ENCODE measurements around the gene ZMIZ1. TPM values are rescaled to one million over a fixed set of nuclear protein-coding genes. Genes with fewer than 3 reads are reported as not detected.

Gene ZMIZ1
- total RNA-seq, 5 donors from 2014 or later (not counting 1 experiment from before 2014, with no cell fraction given): 16.8 to 27.1 (median 21.2) TPM

- ChIA-PET CTCF (no interaction called here), POLR2A (interaction anchor here in 1 of 2 donors (0.6 kb wide), 1 partner anchor 174 kb away, joined by 4 read pairs; no protein-coding TSS in a partner anchor)
- Histone ChIP-seq H3K36me3 (ENCODE audit: control insufficient read depth in 2 of 2, extremely low read depth in 1 of 2, insufficient read depth in 1 of 2, low read length in 1 of 2) (no peaks in the 10 kb centered on the region), H3K27me3 (replicated peaks in 1 of 2; ENCODE audit: control insufficient read depth in 2 of 2, extremely low read depth in 1 of 2, insufficient read depth in 2 of 2, low read length in 1 of 2) (no peaks in the 10 kb centered on the region), H3K9me3 (no peaks in the 10 kb centered on the region), H3K4me3 (ENCODE audit: control insufficient read depth in 1 of 2, extremely low read depth in 1 of 2, low read length in 1 of 2) (no peak overlapping the region), H3K4me1 (ENCODE audit: control insufficient read depth in 1 of 2, extremely low read depth in 1 of 2, insufficient read depth in 2 of 2, low read length in 2 of 2) (peaks cover 7 to 45% of the 10 kb centered on the region in 2 experiments), H3K27ac (ENCODE audit: low read length) (no peak overlapping the region)
- DNase-seq: no peak
- H3K9me3 Mint-ChIP-seq: no peaks in the 10 kb centered on the region
- H3K4me3 Mint-ChIP-seq: no peak overlapping the region
- peaks cover 2% of the 10 kb centered on the region for H3K36me3 Mint-ChIP-seq
- no peak for ATAC-seq (replicated peaks in 1 of 4)
- no peaks in the 10 kb centered on the region for H3K27me3 Mint-ChIP-seq
- 60% methylated on average over 2 of the region's 2 CpGs for WGBS (ENCODE audit: insufficient coverage)
- peaks cover 59 to 80% (median 71%) of the 10 kb centered on the region in 3 donors for H3K4me1 Mint-ChIP-seq
- H3K27ac Mint-ChIP-seq: no peak overlapping the region
Measured at GRCh38 chr10:79099898-79100448, 31.2 kb downstream of the ZMIZ1 start.

GRCh38 chr10:79100771-79101170, 32.0 kb downstream of the ZMIZ1 start:
- H3K9me3 Mint-ChIP-seq: no peaks in the 10 kb centered on the region
- Histone ChIP-seq H3K4me1 (ENCODE audit: control insufficient read depth in 1 of 2, extremely low read depth in 1 of 2, insufficient read depth in 2 of 2, low read length in 2 of 2) (peaks cover 7 to 50% of the 10 kb centered on the region in 2 experiments), H3K36me3 (ENCODE audit: control insufficient read depth in 2 of 2, extremely low read depth in 1 of 2, insufficient read depth in 1 of 2, low read length in 1 of 2) (no peaks in the 10 kb centered on the region), H3K27me3 (replicated peaks in 1 of 2; ENCODE audit: control insufficient read depth in 2 of 2, extremely low read depth in 1 of 2, insufficient read depth in 2 of 2, low read length in 1 of 2) (no peaks in the 10 kb centered on the region), H3K27ac (ENCODE audit: low read length) (no peak overlapping the region), H3K9me3 (no peaks in the 10 kb centered on the region), H3K4me3 (ENCODE audit: control insufficient read depth in 1 of 2, extremely low read depth in 1 of 2, low read length in 1 of 2) (no peak overlapping the region)
- peak overlapping the region in 1 of 3 donors; percentile 11 for H3K4me3 Mint-ChIP-seq
- no peak for DNase-seq
- H3K27me3 Mint-ChIP-seq: no peaks in the 10 kb centered on the region
- 56% methylated on average over 5 of the region's 5 CpGs for WGBS (ENCODE audit: insufficient coverage)
- ChIA-PET CTCF (no interaction called here), POLR2A (interaction anchor here in 1 of 2 donors (0.6 kb wide), 1 partner anchor 175 kb away, joined by 4 read pairs; no protein-coding TSS in a partner anchor)
- H3K36me3 Mint-ChIP-seq: peaks cover 2% of the 10 kb centered on the region
- H3K27ac Mint-ChIP-seq: peak overlapping the region; percentile 38 to 68
- H3K4me1 Mint-ChIP-seq: peaks cover 60 to 82% (median 64%) of the 10 kb centered on the region in 3 donors
- ATAC-seq (replicated peaks in 1 of 4): no peak

DNA sequence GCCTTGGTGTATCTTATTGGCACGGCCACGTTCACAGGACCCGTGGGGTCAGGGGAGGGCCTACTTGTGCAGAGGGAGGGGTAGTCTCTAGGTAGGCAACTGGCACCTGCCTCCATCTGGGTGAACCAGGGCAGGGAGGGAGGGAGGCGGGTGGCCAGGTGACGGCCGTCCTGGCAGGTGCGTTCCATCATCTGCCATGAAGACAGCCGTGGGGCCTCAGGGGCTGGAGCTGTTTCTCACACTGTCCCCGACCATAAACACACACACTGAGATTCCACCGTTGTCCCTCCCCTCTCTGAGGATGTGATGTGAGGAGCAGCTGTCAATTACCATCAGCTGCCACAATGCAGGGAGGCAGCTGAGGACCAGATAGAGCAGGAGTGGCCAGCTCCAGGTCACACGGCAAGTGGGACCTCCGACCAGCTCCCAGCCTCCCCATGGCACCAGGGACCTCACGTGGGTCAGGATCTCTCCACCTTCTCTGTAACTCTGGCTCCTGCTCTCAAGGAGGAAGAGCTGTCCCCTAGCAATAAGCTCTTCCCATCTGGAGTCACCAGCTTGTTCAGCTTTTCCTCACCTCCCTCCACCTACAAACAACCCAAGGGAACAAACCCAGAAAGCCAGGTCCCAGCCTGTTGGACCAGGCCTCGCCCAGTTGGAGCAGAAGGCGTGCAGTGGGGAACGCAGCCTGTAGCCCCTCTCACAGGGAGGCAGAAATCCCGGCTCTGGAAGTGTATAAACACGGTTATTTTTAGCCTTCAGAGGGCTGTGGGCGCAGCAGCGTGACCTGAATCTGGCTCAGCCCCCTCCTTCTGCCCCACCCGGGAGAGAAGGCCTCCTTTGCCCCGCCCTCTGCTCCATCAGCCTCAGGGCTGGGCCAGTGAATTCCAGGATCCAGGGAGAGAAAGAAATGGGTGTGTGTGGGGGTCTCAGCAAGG, 33.1 kb downstream of the ZMIZ1 start:
- Mint-ChIP-seq H3K36me3 (no peaks in the 10 kb centered on the region), H3K27ac (no peak overlapping the region), H3K4me1 (peaks cover 63 to 84% (median 63%) of the 10 kb centered on the region in 3 donors), H3K27me3 (no peaks in the 10 kb centered on the region), H3K4me3 (peak overlapping the region in 1 of 3 donors; percentile 48), H3K9me3 (no peaks in the 10 kb centered on the region)
- CTCF ChIA-PET: no interaction called here
- DNase-seq: no peak
- Histone ChIP-seq H3K27ac (ENCODE audit: low read length) (no peak overlapping the region), H3K4me1 (ENCODE audit: control insufficient read depth in 1 of 2, extremely low read depth in 1 of 2, insufficient read depth in 2 of 2, low read length in 2 of 2) (peaks cover 7 to 50% of the 10 kb centered on the region in 2 experiments), H3K27me3 (replicated peaks in 1 of 2; ENCODE audit: control insufficient read depth in 2 of 2, extremely low read depth in 1 of 2, insufficient read depth in 2 of 2, low read length in 1 of 2) (no peaks in the 10 kb centered on the region), H3K36me3 (ENCODE audit: control insufficient read depth in 2 of 2, extremely low read depth in 1 of 2, insufficient read depth in 1 of 2, low read length in 1 of 2) (no peaks in the 10 kb centered on the region), H3K9me3 (no peaks in the 10 kb centered on the region), H3K4me3 (ENCODE audit: control insufficient read depth in 1 of 2, extremely low read depth in 1 of 2, low read length in 1 of 2) (no peak overlapping the region)
- POLR2A ChIA-PET: no interaction called here
- peak in 1 of 4 experiments; percentile 34 for ATAC-seq (replicated peaks in 1 of 4)
- 88% methylated on average over 11 of the region's 22 CpGs for WGBS (ENCODE audit: insufficient coverage)

- H3K27me3 ChIP-seq (replicated peaks in 1 of 2; ENCODE audit: control insufficient read depth in 2 of 2, extremely low read depth in 1 of 2, insufficient read depth in 2 of 2, low read length in 1 of 2): no peaks in the 10 kb centered on the region
- H3K4me1 ChIP-seq (ENCODE audit: control insufficient read depth in 1 of 2, extremely low read depth in 1 of 2, insufficient read depth in 2 of 2, low read length in 2 of 2): peaks cover 7 to 50% of the 10 kb centered on the region in 2 experiments
- H3K27ac Mint-ChIP-seq: no peak overlapping the region
- POLR2A ChIA-PET: no interaction called here
- CTCF ChIA-PET: no interaction called here
- peak overlapping the region in 1 of 3 donors; percentile 52 for H3K4me3 Mint-ChIP-seq
- H3K27ac ChIP-seq (ENCODE audit: low read length): no peak overlapping the region
- H3K36me3 ChIP-seq (ENCODE audit: control insufficient read depth in 2 of 2, extremely low read depth in 1 of 2, insufficient read depth in 1 of 2, low read length in 1 of 2): no peaks in the 10 kb centered on the region
- DNase-seq (no peak), ATAC-seq (replicated peaks in 1 of 4) (no peak)
- no peaks in the 10 kb centered on the region for H3K9me3 ChIP-seq
- no peak overlapping the region for H3K4me3 ChIP-seq (ENCODE audit: control insufficient read depth in 1 of 2, extremely low read depth in 1 of 2, low read length in 1 of 2)
- H3K4me1 Mint-ChIP-seq: peaks cover 68 to 88% (median 68%) of the 10 kb centered on the region in 3 donors
- H3K36me3 Mint-ChIP-seq: no peaks in the 10 kb centered on the region
- no CpG with 5 or more reads among the region's 7 CpGs for WGBS (ENCODE audit: insufficient coverage)
- no peaks in the 10 kb centered on the region for H3K27me3 Mint-ChIP-seq
- no peaks in the 10 kb centered on the region for H3K9me3 Mint-ChIP-seq
Measured at GRCh38 chr10:79102498-79102874, 33.7 kb downstream of the ZMIZ1 start.

DNA sequence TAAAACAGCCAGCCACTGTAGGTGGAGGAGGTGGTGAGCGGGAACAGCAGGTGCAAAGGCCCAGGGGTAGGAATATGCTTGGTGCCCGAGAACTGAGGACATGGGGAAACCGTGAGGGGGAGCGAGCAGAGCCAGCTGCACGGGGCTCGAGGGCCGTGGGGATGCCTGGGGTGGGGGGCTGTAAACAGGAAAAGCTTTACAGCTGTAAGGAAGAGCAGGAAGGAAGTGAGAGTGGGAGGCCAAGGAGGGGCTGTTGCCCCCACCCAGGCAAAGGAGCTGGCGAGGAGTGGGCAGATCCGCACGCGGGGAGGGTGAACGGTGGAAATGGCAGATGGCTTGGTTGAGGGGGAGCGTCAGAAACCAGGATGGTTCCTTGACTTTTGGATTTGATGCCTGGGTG, 34.4 kb downstream of the ZMIZ1 start:
- no peaks in the 10 kb centered on the region for H3K36me3 ChIP-seq (ENCODE audit: control insufficient read depth in 2 of 2, extremely low read depth in 1 of 2, insufficient read depth in 1 of 2, low read length in 1 of 2)
- Mint-ChIP-seq H3K27ac (peak overlapping the region in 1 of 2 donors; percentile 39), H3K4me1 (peaks cover 63 to 83% (median 63%) of the 10 kb centered on the region in 3 donors), H3K27me3 (no peaks in the 10 kb centered on the region), H3K9me3 (no peaks in the 10 kb centered on the region), H3K36me3 (no peaks in the 10 kb centered on the region), H3K4me3 (peak overlapping the region in 1 of 3 donors; percentile 52)
- ATAC-seq (replicated peaks in 1 of 4) (no peak), DNase-seq (no peak)
- 59% methylated on average over 8 of the region's 13 CpGs for WGBS (ENCODE audit: insufficient coverage)
- no peaks in the 10 kb centered on the region for H3K27me3 ChIP-seq (replicated peaks in 1 of 2; ENCODE audit: control insufficient read depth in 2 of 2, extremely low read depth in 1 of 2, insufficient read depth in 2 of 2, low read length in 1 of 2)
- ChIA-PET CTCF (no interaction called here), POLR2A (no interaction called here)
- no peaks in the 10 kb centered on the region for H3K9me3 ChIP-seq
- H3K4me3 ChIP-seq (ENCODE audit: control insufficient read depth in 1 of 2, extremely low read depth in 1 of 2, low read length in 1 of 2): no peak overlapping the region
- peaks cover 7 to 50% of the 10 kb centered on the region in 2 experiments for H3K4me1 ChIP-seq (ENCODE audit: control insufficient read depth in 1 of 2, extremely low read depth in 1 of 2, insufficient read depth in 2 of 2, low read length in 2 of 2)
- no peak overlapping the region for H3K27ac ChIP-seq (ENCODE audit: low read length)

GRCh38 chr10:79103585-79103984, 34.8 kb downstream of the ZMIZ1 start:
- H3K27me3 Mint-ChIP-seq: no peaks in the 10 kb centered on the region
- H3K4me3 Mint-ChIP-seq: peak overlapping the region in 1 of 3 donors; percentile 52
- ATAC-seq (replicated peaks in 1 of 4) (no peak), DNase-seq (no peak)
- WGBS (ENCODE audit: insufficient coverage): 73% methylated on average over 8 of the region's 8 CpGs
- no peaks in the 10 kb centered on the region for H3K27me3 ChIP-seq (replicated peaks in 1 of 2; ENCODE audit: control insufficient read depth in 2 of 2, extremely low read depth in 1 of 2, insufficient read depth in 2 of 2, low read length in 1 of 2)
- H3K27ac Mint-ChIP-seq: no peak overlapping the region
- CTCF ChIA-PET: no interaction called here
- H3K36me3 ChIP-seq (ENCODE audit: control insufficient read depth in 2 of 2, extremely low read depth in 1 of 2, insufficient read depth in 1 of 2, low read length in 1 of 2): no peaks in the 10 kb centered on the region
- POLR2A ChIA-PET: no interaction called here
- H3K4me1 ChIP-seq (ENCODE audit: control insufficient read depth in 1 of 2, extremely low read depth in 1 of 2, insufficient read depth in 2 of 2, low read length in 2 of 2): peaks cover 7 to 50% of the 10 kb centered on the region in 2 experiments
- H3K4me1 Mint-ChIP-seq: peaks cover 58 to 80% (median 62%) of the 10 kb centered on the region in 3 donors
- no peaks in the 10 kb centered on the region for H3K36me3 Mint-ChIP-seq
- H3K9me3 Mint-ChIP-seq: no peaks in the 10 kb centered on the region
- H3K27ac ChIP-seq (ENCODE audit: low read length): no peak overlapping the region
- no peak overlapping the region for H3K4me3 ChIP-seq (ENCODE audit: control insufficient read depth in 1 of 2, extremely low read depth in 1 of 2, low read length in 1 of 2)
- no peaks in the 10 kb centered on the region for H3K9me3 ChIP-seq

All from T-cell (primary cell).